Peyer's patch (tissue), 4 donors: Measurements from ENCODE around the gene REC114.

Source experiments
- POLR2A ChIP-seq, 2 donors: fragments of 450-650 bp; IDR thresholded peaks; one replicate each; pipeline ENCODE4 v1.5.1; 2017; ENCODE audit warnings: antibody characterized with exemption in 2 of 2, mild to moderate bottlenecking in 2 of 2, moderate library complexity in 2 of 2
- TF ChIP-seq, protein P1 (sequence below), 6 experiments: fragments of 450-650 bp in 4 of 6; fragments of 200-600 bp in 2 of 6; sonication (generic) in 1 of 6; IDR thresholded peaks; one replicate each; pipeline ENCODE4 v1.5.1; 2017 to 2019; ENCODE audit warnings: antibody characterized with exemption in 6 of 6, mild to moderate bottlenecking in 3 of 6, moderate library complexity in 1 of 6

DNA sequence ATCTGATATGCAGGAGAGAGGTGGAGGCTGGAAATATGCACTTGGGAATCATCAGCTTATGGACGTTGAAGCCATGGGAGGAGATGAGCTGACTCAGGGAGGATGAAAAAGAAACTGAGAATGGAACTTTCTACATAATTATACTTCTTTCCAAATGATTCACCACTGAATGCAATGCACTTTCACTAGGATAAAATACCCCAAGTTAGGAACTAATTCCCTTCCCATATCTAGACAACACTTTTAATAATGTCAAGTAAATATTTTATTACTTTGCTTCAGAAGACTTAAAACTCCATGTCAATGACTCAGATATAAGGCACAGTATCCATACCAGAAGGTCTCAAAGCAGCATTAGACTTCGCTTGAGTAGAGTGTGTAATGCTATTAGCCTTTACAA lies 166.0 kb downstream of the REC114 start:
- TF ChIP-seq POLR2A (IDR thresholded peaks at IDR 0.05): no peak
- TF ChIP-seq, protein P1, sequence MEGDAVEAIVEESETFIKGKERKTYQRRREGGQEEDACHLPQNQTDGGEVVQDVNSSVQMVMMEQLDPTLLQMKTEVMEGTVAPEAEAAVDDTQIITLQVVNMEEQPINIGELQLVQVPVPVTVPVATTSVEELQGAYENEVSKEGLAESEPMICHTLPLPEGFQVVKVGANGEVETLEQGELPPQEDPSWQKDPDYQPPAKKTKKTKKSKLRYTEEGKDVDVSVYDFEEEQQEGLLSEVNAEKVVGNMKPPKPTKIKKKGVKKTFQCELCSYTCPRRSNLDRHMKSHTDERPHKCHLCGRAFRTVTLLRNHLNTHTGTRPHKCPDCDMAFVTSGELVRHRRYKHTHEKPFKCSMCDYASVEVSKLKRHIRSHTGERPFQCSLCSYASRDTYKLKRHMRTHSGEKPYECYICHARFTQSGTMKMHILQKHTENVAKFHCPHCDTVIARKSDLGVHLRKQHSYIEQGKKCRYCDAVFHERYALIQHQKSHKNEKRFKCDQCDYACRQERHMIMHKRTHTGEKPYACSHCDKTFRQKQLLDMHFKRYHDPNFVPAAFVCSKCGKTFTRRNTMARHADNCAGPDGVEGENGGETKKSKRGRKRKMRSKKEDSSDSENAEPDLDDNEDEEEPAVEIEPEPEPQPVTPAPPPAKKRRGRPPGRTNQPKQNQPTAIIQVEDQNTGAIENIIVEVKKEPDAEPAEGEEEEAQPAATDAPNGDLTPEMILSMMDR (IDR thresholded peaks at IDR 0.05): no peak
